Measurements from ENCODE around the gene FBN1. TPM values are rescaled to one million over a fixed set of nuclear protein-coding genes. Genes with fewer than 3 reads are reported as not detected.

Gene FBN1
- total and polyA plus RNA-seq, 2 experiments from 2014 or later: 1.9 to 3.8 TPM

GRCh38 chr15:48467801-48468200 is 177.7 kb downstream of the FBN1 start:
- Histone ChIP-seq H3K4me3 (no peak overlapping the region), H3F3A (replicated peaks; ENCODE audit: low read depth) (no peaks in the 10 kb centered on the region), H3K79me2 (replicated peaks; ENCODE audit: insufficient read depth) (no peaks in the 10 kb centered on the region), H3K4me2 (no peak overlapping the region), H2AFZ (no peak overlapping the region), H3K4me1 (ENCODE audit: insufficient read depth) (no peaks in the 10 kb centered on the region; the same call in 1 of the 2 replicates), H3K27ac (ENCODE audit: low read depth) (no peak overlapping the region), H3K36me3 (ENCODE audit: insufficient read depth) (no peaks in the 10 kb centered on the region), H4K20me1 (replicated peaks; ENCODE audit: insufficient read depth) (no peaks in the 10 kb centered on the region), H3K27me3 (ENCODE audit: insufficient read depth) (no peaks in the 10 kb centered on the region), H3K9me2 (ENCODE audit: insufficient read depth) (0 out of 2 replicates have a peak, but pooled peaks cover 4% of the 10 kb centered on the region)
- H3K27me3 Mint-ChIP-seq (ENCODE audit: insufficient read depth, low read depth, poor library complexity): peaks cover 3% of the 10 kb centered on the region
- H3K4me3 Mint-ChIP-seq: no peak overlapping the region
- peaks cover 13% of the 10 kb centered on the region; the same call in 2 of the 3 replicates for H3K4me1 Mint-ChIP-seq
- ATAC-seq: no peak
- H3K9me3 Mint-ChIP-seq: no peaks in the 10 kb centered on the region
- no peaks in the 10 kb centered on the region; the same call in 2 of the 3 replicates for H3K36me3 Mint-ChIP-seq (ENCODE audit: low read depth)
- TF ChIP-seq ETS1 (IDR thresholded peaks at IDR 0.05): no peak
- TF ChIP-seq POLR2AphosphoS5 (IDR thresholded peaks at IDR 0.05; ENCODE audit: low read depth): no peak
- no peak for TF ChIP-seq EZH2 (IDR thresholded peaks at IDR 0.05; ENCODE audit: low read depth, unreplicated experiment)
- no peak for TF ChIP-seq CTCF (conservative IDR thresholded peaks at IDR 0.05; ENCODE audit: low read depth in 2 of 2)
- TF ChIP-seq STAT1 (IDR thresholded peaks at IDR 0.05; ENCODE audit: unreplicated experiment): no peak
- TF ChIP-seq REST (IDR thresholded peaks at IDR 0.05; ENCODE audit: unreplicated experiment): no peak
- no peak for TF ChIP-seq EZH2phosphoT487 (IDR thresholded peaks at IDR 0.05; ENCODE audit: unreplicated experiment)
- no peak for TF ChIP-seq ZNF331 (CRISPR knock-in tag; IDR thresholded peaks at IDR 0.05; ENCODE audit: low read depth)
- no peak for TF ChIP-seq JUNB (IDR thresholded peaks at IDR 0.05; ENCODE audit: unreplicated experiment)
- TF ChIP-seq ZNF114 (CRISPR knock-in tag; IDR thresholded peaks at IDR 0.05): no peak
- TF ChIP-seq ZNF462 (CRISPR knock-in tag; IDR thresholded peaks at IDR 0.05): no peak
- H3K27ac Mint-ChIP-seq: peak overlapping the region; percentile 12; the same call in 1 of the 2 replicates
- DNase-seq (ENCODE audit: low spot score): no peak
